IMR-90 (cell line): ENCODE results near the gene FAM234B. TPM values are rescaled to one million over a fixed set of nuclear protein-coding genes. Genes with fewer than 3 reads are reported as not detected.

Experiments
- ATAC-seq: fragments of 200-7000 bp; cut with Tn5 transposase; 2 replicates; pipeline ENCODE4 v1.9.1; 2020; ENCODE audit warnings: low read depth, mild to moderate bottlenecking, moderate library complexity
- BruUV-seq: library from RNA; stranded (reverse); fragments of 400-500 nt; replicated peaks from 2 replicates; lab custom pipeline; 2021; lab: Mats Ljungman, UMichigan
- CTCF ChIA-PET: fragments of 300-600 bp; formaldehyde crosslinking; extraction: SDS; loops from one replicate; lab custom pipeline; 2021; ENCODE audit warnings: antibody characterized with exemption; lab: Yijun Ruan, JAX
- POLR2A ChIA-PET: fragments of 300-600 bp; sonication (Branson Sonifier 250); formaldehyde crosslinking; loops from one replicate; lab custom pipeline; 2022; ENCODE audit warnings: antibody characterized with exemption; ENCODE audit not compliant: unreplicated experiment; lab: Charles Lee
- DNase-seq: peaks from one replicate; pipeline ENCODE4 v3.0.0; 2013
- H2AFZ ChIP-seq: replicated peaks from 2 replicates; pipeline ENCODE3; 2013; ENCODE audit warnings: low read length, mild to moderate bottlenecking; ENCODE audit not compliant: poor library complexity
- H2AK5ac ChIP-seq: 2 replicates; pipeline ENCODE4 v1.6.1; 2013; ENCODE audit warnings: low read depth, low read length, inconsistent platforms
- H2AK9ac ChIP-seq: replicated peaks from 2 replicates; pipeline ENCODE3; 2013; ENCODE audit warnings: mild to moderate bottlenecking, low read depth, low read length, moderate library complexity; ENCODE audit not compliant: poor library complexity
- H2BK120ac ChIP-seq: 2 replicates; pipeline ENCODE4 v1.6.1; 2013; ENCODE audit warnings: low read depth, low read length, inconsistent platforms
- H2BK15ac ChIP-seq: 3 replicates; pipeline ENCODE4 v1.6.1; 2013; ENCODE audit warnings: low read depth, low read length, inconsistent platforms
- H2BK20ac ChIP-seq: 2 replicates; pipeline ENCODE4 v1.6.1; 2013; ENCODE audit warnings: low read depth, mild to moderate bottlenecking, inconsistent platforms, low read length, moderate library complexity
- H2BK5ac ChIP-seq: 2 replicates; pipeline ENCODE4 v1.6.1; 2013; ENCODE audit warnings: mild to moderate bottlenecking, low read depth, low read length, inconsistent platforms; ENCODE audit not compliant: poor library complexity, severe bottlenecking
- H3K14ac ChIP-seq: replicated peaks from 2 replicates; pipeline ENCODE4 v1.6.1; 2013; ENCODE audit warnings: low read depth, low read length, inconsistent platforms
- H3K18ac ChIP-seq: 2 replicates; pipeline ENCODE4 v1.6.1; 2013; ENCODE audit warnings: low read depth, low read length, control low read depth
- H3K23ac ChIP-seq: 2 replicates; pipeline ENCODE4 v1.6.1; 2013; ENCODE audit warnings: low read depth, low read length, inconsistent platforms
- H3K27ac ChIP-seq: 2 replicates; pipeline ENCODE4 v1.5.1; 2013; ENCODE audit warnings: mild to moderate bottlenecking, control low read depth, low read length; ENCODE audit not compliant: insufficient read depth
- H3K27me3 ChIP-seq: 2 replicates; pipeline ENCODE4 v1.6.1; 2013; ENCODE audit warnings: low read length; ENCODE audit not compliant: control insufficient read depth, insufficient read depth
- H3K36me3 ChIP-seq: 2 replicates; pipeline ENCODE4 v1.6.1; 2013; ENCODE audit warnings: low read length, mixed read lengths; ENCODE audit not compliant: control insufficient read depth, insufficient read depth
- H3K4ac ChIP-seq: 2 replicates; pipeline ENCODE4 v1.6.1; 2013; ENCODE audit warnings: low read depth, low read length, inconsistent platforms
- H3K4me1 ChIP-seq: 2 replicates; pipeline ENCODE4 v1.6.1; 2013; ENCODE audit warnings: low read length, mixed read lengths; ENCODE audit not compliant: control insufficient read depth, insufficient read depth
- H3K4me2 ChIP-seq: 2 replicates; pipeline ENCODE4 v1.6.1; 2013; ENCODE audit warnings: low read depth, mild to moderate bottlenecking, control low read depth, low read length, moderate library complexity
- H3K4me3 ChIP-seq: 2 replicates; pipeline ENCODE4 v1.5.1; 2013; ENCODE audit warnings: low read depth, mild to moderate bottlenecking, control low read depth, low read length, moderate library complexity; ENCODE audit not compliant: insufficient read depth
- H3K56ac ChIP-seq: 2 replicates; pipeline ENCODE4 v1.6.1; 2013; ENCODE audit warnings: low read length, inconsistent platforms; ENCODE audit not compliant: insufficient read depth; ENCODE audit errors: extremely low read depth
- H3K79me1 ChIP-seq, 2 experiments: 2 replicates each; pipeline ENCODE4 v1.6.1; 2013; ENCODE audit warnings: low read length in 2 of 2, inconsistent platforms in 1 of 2, low read depth in 1 of 2
- H3K9ac ChIP-seq: 2 replicates; pipeline ENCODE4 v1.6.1; 2013; ENCODE audit warnings: low read depth, low read length, control low read depth
- H3K9me1 ChIP-seq: 2 replicates; pipeline ENCODE4 v1.6.1; 2013; ENCODE audit warnings: low read length, inconsistent platforms; ENCODE audit not compliant: insufficient read depth
- H3K9me3 ChIP-seq: 2 replicates; pipeline ENCODE4 v1.6.1; 2013; ENCODE audit warnings: low read length; ENCODE audit not compliant: control insufficient read depth, insufficient read depth
- H4K20me1 ChIP-seq: 2 replicates; pipeline ENCODE4 v1.6.1; 2013; ENCODE audit warnings: low read length, inconsistent platforms; ENCODE audit not compliant: insufficient read depth
- H4K5ac ChIP-seq: 2 replicates; pipeline ENCODE4 v1.6.1; 2013; ENCODE audit warnings: mild to moderate bottlenecking, low read depth, low read length, control low read depth
- H4K8ac ChIP-seq, 2 experiments: 2 replicates each; pipeline ENCODE4 v1.6.1; 2013; ENCODE audit warnings: low read depth in 2 of 2, low read length in 2 of 2, control low read depth in 1 of 2, inconsistent platforms in 1 of 2
- H4K91ac ChIP-seq: 2 replicates; pipeline ENCODE4 v1.6.1; 2013; ENCODE audit warnings: low read depth, low read length, inconsistent platforms; ENCODE audit not compliant: insufficient read depth
- BHLHE40 ChIP-seq: fragments of 150-350 bp; IDR thresholded peaks from 2 replicates; pipeline ENCODE4 v1.6.1; 2016; ENCODE audit warnings: mild to moderate bottlenecking, low read depth, low read length
- CEBPB ChIP-seq: IDR thresholded peaks from 2 replicates; pipeline ENCODE4 v1.6.1; 2012; ENCODE audit warnings: low read depth, low read length, improper control_type of control experiment
- CHD1 ChIP-seq: IDR thresholded peaks from 2 replicates; pipeline ENCODE4 v1.6.1; 2012; ENCODE audit warnings: low read depth, low read length, improper control_type of control experiment
- CTCF ChIP-seq: conservative IDR thresholded peaks from 2 replicates; pipeline ENCODE4 v1.5.1; 2012; ENCODE audit warnings: mild to moderate bottlenecking, low read depth, low read length, improper control_type of control experiment
- FOS ChIP-seq: fragments of 150-350 bp; IDR thresholded peaks from 2 replicates; pipeline ENCODE4 v1.6.1; 2016; ENCODE audit warnings: low read depth, low read length
- MAFK ChIP-seq: IDR thresholded peaks from 2 replicates; pipeline ENCODE4 v1.6.1; 2012; ENCODE audit warnings: low read depth, low read length, improper control_type of control experiment
- MAZ ChIP-seq: IDR thresholded peaks from 2 replicates; pipeline ENCODE4 v1.6.1; 2012; ENCODE audit warnings: low read depth, mild to moderate bottlenecking, low read length, improper control_type of control experiment, moderate library complexity, borderline replicate concordance
- MXI1 ChIP-seq: IDR thresholded peaks from 2 replicates; pipeline ENCODE4 v1.6.1; 2012; ENCODE audit warnings: low read depth, mild to moderate bottlenecking, low read length, moderate library complexity, borderline replicate concordance
- NFE2L2 ChIP-seq: fragments of 150-350 bp; IDR thresholded peaks from 2 replicates; pipeline ENCODE4 v1.6.1; 2016; ENCODE audit warnings: low read depth, mild to moderate bottlenecking, low read length
- POLR2A ChIP-seq: IDR thresholded peaks from 2 replicates; pipeline ENCODE4 v1.6.1; 2012; ENCODE audit warnings: mild to moderate bottlenecking, low read depth, low read length
- RAD21 ChIP-seq: IDR thresholded peaks from 2 replicates; pipeline ENCODE4 v1.6.1; 2012; ENCODE audit warnings: low read length, improper control_type of control experiment
- RCOR1 ChIP-seq: IDR thresholded peaks from 2 replicates; pipeline ENCODE4 v1.6.1; 2012; ENCODE audit warnings: mild to moderate bottlenecking, low read length, improper control_type of control experiment; ENCODE audit not compliant: insufficient replicate concordance
- RFX5 ChIP-seq: IDR thresholded peaks from 2 replicates; pipeline ENCODE4 v1.8.0; 2012; ENCODE audit warnings: low read depth, mild to moderate bottlenecking, low read length, moderate library complexity
- SMC3 ChIP-seq: fragments of 150-350 bp; IDR thresholded peaks from 2 replicates; pipeline ENCODE4 v1.6.1; 2016; ENCODE audit warnings: low read depth, mild to moderate bottlenecking, antibody characterized with exemption, low read length, moderate library complexity
- USF2 ChIP-seq: fragments of 150-350 bp; IDR thresholded peaks from 2 replicates; pipeline ENCODE4 v1.6.1; 2017; ENCODE audit warnings: mild to moderate bottlenecking, antibody characterized with exemption, low read length, low read depth
- WGBS, 2 experiments: methylation state at CpG; one replicate each; pipeline versions ENCODE4 v1.1.5 to v1.1.7; 2013; ENCODE audit warnings: missing lambda C conversion rate in 2 of 2; ENCODE audit not compliant: insufficient read length in 1 of 2; ENCODE audit errors: extremely low coverage in 2 of 2; 5-methylcytosine and 5-hydroxymethylcytosine counted together
- dilution Hi-C: fragments of 300-500 bp; cut with HindIII; formaldehyde crosslinking; loops from one replicate; pipeline ENCODE4 v1.14.3; 2018; ENCODE audit warnings: low sequenced_read_pairs; ENCODE audit not compliant: unreplicated experiment
- in situ Hi-C: fragments of 300-500 bp; cut with MboI; formaldehyde crosslinking; loops from 3 replicates; pipeline ENCODE4 v1.14.3; 2019; ENCODE audit warnings: low sequenced_read_pairs, inconsistent platforms, mixed read lengths
- intact Hi-C: fragments of 100-400 bp; cut with micrococcal nuclease; formaldehyde crosslinking; loops from 2 replicates; pipeline ENCODE4 v1.10.0; 2022
- polyA plus RNA-seq, 3 experiments: library from polyadenylated mRNA; depleted of rRNA; stranded (reverse); fragments of >200 nt; gene quantifications; 2 replicates each; pipeline ENCODE4 v1.2.3, GENCODE V29; 2012; ENCODE audit warnings: low replicate concordance in 1 of 3
- total RNA-seq: library from RNA; depleted of rRNA; stranded (reverse); fragments of >200 nt; gene quantifications from 2 replicates; pipeline ENCODE4 v1.2.3, GENCODE V29; 2012
- TF ChIP-seq, protein P1 (sequence below): fragments of 150-350 bp; IDR thresholded peaks from 2 replicates; pipeline ENCODE4 v1.6.1; 2016; ENCODE audit warnings: low read depth, mild to moderate bottlenecking, low read length, moderate library complexity, borderline replicate concordance

The FAM234B gene
- total and polyA plus RNA-seq, 2 of the 4 experiments (the other 2 are of a cell fraction) = 3.6 to 8.6 TPM

GRCh38 chr12:13120413-13120812 lies 76.2 kb downstream of the FAM234B start:
- intact Hi-C loops (no loop called here), in situ Hi-C loops (no loop called here), dilution Hi-C loops (no loop called here)
- Histone ChIP-seq H3K27ac (no peak overlapping the region), H3K14ac (no peak overlapping the region), H2AFZ (no peak overlapping the region), H3K18ac (no peak overlapping the region), H2AK5ac (no peak overlapping the region), H3K4me1 (peaks cover 8% of the 10 kb centered on the region), H3K9me3 (no peaks in the 10 kb centered on the region), H3K79me1 (no peaks in the 10 kb centered on the region), H4K8ac (no peak overlapping the region), H4K5ac (no peak overlapping the region), H3K23ac (no peak overlapping the region), H2AK9ac (no peak overlapping the region), H3K27me3 (no peaks in the 10 kb centered on the region), H3K4me2 (no peak overlapping the region), H2BK5ac (no peak overlapping the region), H2BK20ac (no peak overlapping the region), H3K9ac (no peak overlapping the region), H2BK120ac (no peak overlapping the region), H4K20me1 (no peaks in the 10 kb centered on the region), H3K36me3 (no peaks in the 10 kb centered on the region), H4K91ac (no peak overlapping the region), H3K9me1 (peaks cover 11% of the 10 kb centered on the region), H2BK15ac (no peak overlapping the region), H3K4me3 (no peak overlapping the region), H3K56ac (no peak overlapping the region), H3K4ac (no peak overlapping the region)
- POLR2A ChIA-PET = no interaction called here
- DNase-seq = no peak
- no TSS peak for BruUV-seq
- CTCF ChIA-PET = no interaction called here
- no peak for TF ChIP-seq MAFK
- no peak for TF ChIP-seq MAZ
- TF ChIP-seq USF2 = no peak
- no peak for TF ChIP-seq CHD1
- TF ChIP-seq CTCF = no peak
- TF ChIP-seq RCOR1 = no peak
- TF ChIP-seq, protein P1, sequence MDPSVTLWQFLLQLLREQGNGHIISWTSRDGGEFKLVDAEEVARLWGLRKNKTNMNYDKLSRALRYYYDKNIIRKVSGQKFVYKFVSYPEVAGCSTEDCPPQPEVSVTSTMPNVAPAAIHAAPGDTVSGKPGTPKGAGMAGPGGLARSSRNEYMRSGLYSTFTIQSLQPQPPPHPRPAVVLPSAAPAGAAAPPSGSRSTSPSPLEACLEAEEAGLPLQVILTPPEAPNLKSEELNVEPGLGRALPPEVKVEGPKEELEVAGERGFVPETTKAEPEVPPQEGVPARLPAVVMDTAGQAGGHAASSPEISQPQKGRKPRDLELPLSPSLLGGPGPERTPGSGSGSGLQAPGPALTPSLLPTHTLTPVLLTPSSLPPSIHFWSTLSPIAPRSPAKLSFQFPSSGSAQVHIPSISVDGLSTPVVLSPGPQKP = no peak
- no peak for TF ChIP-seq NFE2L2
- no peak for TF ChIP-seq CEBPB
- no peak for TF ChIP-seq RAD21
- no peak for TF ChIP-seq BHLHE40
- TF ChIP-seq SMC3 = no peak
- TF ChIP-seq RFX5 = no peak
- no peak for TF ChIP-seq POLR2A
- no peak for TF ChIP-seq MXI1
- no peak for TF ChIP-seq FOS
- ATAC-seq = no peak
- no CpG with 5 or more reads among the region's 3 CpGs for WGBS, 2 experiments
